ENCODE measurements around the gene APOBEC3B.

DNA sequence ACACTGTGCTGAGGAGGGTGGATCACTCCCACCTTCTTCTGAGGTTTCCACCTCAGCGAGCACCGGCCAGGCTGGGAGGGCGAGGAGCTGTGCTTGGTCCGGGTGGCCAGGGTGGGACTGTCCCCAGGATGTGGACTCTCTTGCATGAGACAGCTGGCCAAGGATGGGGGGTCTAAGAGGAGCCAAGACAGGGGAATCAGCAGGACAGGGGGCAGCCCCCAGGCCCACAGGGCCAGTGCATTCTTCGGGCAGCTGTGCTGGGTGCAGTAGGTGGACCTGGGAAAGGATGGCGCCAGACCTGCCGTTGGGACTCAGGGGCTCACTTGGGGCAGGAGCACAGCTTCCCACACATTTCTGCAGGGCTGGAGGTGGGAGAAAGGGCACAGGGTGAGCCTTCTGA, 15.2 kb upstream of the APOBEC3B start:
- TF ChIP-seq CTCF (conservative IDR thresholded peaks at IDR 0.05; ENCODE audit: low read length) (no peak), EZH2phosphoT487 (IDR thresholded peaks at IDR 0.05; ENCODE audit: borderline replicate concordance, low read depth, low read length) (no peak)

All from OCI-LY7 (cell line).